ENCODE data around the gene ACAA2.

DNA sequence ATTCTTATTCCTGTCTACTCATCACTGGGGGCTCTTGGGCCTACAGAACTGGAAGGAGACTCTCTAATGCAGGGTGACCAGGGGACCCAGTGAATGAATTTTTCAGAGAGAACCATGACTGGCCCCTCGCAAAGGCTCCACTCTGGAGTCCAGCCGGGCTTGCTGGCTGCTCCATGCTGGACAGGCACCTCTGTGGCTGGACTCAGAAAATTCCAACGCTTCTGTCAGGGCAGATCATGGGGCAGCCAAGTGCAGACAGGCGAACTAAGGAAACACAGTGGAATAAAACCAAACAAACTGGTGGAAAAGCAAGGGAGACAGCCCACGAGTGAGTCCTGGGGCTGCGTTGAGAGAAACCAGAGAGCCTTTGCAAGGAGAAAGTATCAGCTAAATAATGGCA, 57.2 kb downstream of the ACAA2 start:
- TF ChIP-seq, protein P1, sequence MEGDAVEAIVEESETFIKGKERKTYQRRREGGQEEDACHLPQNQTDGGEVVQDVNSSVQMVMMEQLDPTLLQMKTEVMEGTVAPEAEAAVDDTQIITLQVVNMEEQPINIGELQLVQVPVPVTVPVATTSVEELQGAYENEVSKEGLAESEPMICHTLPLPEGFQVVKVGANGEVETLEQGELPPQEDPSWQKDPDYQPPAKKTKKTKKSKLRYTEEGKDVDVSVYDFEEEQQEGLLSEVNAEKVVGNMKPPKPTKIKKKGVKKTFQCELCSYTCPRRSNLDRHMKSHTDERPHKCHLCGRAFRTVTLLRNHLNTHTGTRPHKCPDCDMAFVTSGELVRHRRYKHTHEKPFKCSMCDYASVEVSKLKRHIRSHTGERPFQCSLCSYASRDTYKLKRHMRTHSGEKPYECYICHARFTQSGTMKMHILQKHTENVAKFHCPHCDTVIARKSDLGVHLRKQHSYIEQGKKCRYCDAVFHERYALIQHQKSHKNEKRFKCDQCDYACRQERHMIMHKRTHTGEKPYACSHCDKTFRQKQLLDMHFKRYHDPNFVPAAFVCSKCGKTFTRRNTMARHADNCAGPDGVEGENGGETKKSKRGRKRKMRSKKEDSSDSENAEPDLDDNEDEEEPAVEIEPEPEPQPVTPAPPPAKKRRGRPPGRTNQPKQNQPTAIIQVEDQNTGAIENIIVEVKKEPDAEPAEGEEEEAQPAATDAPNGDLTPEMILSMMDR (IDR thresholded peaks at IDR 0.05) = no peak
- TF ChIP-seq POLR2A (IDR thresholded peaks at IDR 0.05) = no peak
